Measurements from ENCODE around the gene HOXA6.

HOXA6 gene

DNA sequence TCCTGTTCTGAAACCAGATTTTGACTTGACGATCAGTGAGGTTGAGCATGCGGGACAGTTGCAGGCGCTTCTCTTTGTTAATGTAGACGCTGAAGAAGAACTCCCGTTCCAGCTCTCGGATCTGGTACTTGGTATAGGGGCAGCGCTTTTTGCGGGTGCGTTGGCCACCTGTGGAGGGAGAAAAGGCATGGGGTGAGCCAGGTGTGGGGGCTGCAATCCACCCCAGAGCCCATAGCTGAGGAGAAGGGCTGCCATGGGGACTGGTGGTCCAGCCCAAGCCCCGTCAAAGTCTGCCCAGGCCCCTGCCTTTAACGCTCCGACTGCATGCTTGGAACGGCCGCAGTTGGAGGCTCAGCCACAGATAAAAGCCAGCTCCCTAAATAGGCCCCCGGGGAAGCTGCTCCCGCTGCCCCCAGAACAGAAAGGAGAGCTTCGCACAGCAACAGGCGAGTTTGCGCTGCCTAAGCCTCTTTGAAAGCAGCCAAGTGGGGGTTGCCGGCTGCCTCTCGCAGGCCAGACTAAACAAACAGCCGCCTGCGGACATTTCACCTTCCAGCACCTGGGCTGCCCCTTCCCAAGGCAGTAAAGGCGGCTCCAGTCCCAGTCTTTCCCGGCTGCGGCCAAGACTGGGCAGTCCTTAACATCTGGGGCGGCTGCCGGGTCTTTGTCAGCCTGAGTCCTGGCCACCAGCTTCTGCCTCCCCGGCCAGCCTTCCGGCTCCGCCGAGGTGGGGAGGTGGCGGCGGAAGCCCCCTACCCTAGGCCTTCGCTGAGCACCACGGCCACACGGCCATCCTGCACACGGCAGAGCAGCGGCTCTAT lies 35.5 kb upstream of the HOXA6 start:
- 2% methylated on average over 17 to 27 of the region's 39 CpGs for WGBS, 2 experiments (ENCODE audit: insufficient coverage in 2 of 2)
- Histone ChIP-seq H3K9me3 (ENCODE audit: control insufficient read depth, low read length) (no peaks in the 10 kb centered on the region), H3K4me3 (ENCODE audit: extremely low read depth, insufficient read depth, low read length, poor library complexity, severe bottlenecking) (peak overlapping the region; percentile 5), H3K4me1 (ENCODE audit: control insufficient read depth, insufficient read depth, low read length, poor library complexity, severe bottlenecking) (peaks cover 6% of the 10 kb centered on the region), H3K27ac (ENCODE audit: low read depth, low read length, severe bottlenecking) (no peak overlapping the region), H3K36me3 (ENCODE audit: control insufficient read depth, insufficient read depth, low read length) (no peaks in the 10 kb centered on the region)

DNA sequence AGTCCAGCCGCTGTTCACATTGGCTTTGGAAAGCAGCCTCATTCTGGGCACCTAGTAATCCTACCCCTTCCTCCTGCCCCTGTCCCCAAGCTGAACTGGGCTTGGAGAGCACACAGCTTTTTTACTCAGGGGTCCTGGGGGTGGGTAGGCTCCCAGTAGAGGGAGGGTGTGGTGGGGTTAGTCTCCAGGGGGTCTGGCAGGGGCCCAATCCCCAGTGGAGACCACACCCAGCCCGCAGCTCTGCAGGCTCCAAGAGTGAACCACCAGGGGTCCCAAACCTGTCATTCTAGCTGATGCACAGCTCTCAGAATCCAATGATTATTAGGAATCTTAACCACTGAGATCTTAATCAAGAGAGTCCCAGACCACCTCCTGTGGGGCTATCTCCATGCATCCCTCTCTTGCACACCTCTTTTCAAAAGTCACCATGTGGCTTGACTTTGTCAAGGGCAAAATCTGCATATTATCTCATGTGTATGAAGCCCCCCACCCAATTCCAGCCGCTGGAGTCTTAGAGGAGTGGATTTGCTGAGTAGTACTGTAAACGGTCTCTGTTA lies 34.8 kb upstream of the HOXA6 start:
- Histone ChIP-seq H3K9me3 (ENCODE audit: control insufficient read depth, low read length) (no peaks in the 10 kb centered on the region), H3K27ac (ENCODE audit: low read depth, low read length, severe bottlenecking) (no peak overlapping the region), H3K4me1 (ENCODE audit: control insufficient read depth, insufficient read depth, low read length, poor library complexity, severe bottlenecking) (peaks cover 6% of the 10 kb centered on the region), H3K4me3 (ENCODE audit: extremely low read depth, insufficient read depth, low read length, poor library complexity, severe bottlenecking) (no peak overlapping the region), H3K36me3 (ENCODE audit: control insufficient read depth, insufficient read depth, low read length) (no peaks in the 10 kb centered on the region)
- 10 to 46% methylated on average over 2 to 3 of the region's 4 CpGs for WGBS, 2 experiments (ENCODE audit: insufficient coverage in 2 of 2)

DNA sequence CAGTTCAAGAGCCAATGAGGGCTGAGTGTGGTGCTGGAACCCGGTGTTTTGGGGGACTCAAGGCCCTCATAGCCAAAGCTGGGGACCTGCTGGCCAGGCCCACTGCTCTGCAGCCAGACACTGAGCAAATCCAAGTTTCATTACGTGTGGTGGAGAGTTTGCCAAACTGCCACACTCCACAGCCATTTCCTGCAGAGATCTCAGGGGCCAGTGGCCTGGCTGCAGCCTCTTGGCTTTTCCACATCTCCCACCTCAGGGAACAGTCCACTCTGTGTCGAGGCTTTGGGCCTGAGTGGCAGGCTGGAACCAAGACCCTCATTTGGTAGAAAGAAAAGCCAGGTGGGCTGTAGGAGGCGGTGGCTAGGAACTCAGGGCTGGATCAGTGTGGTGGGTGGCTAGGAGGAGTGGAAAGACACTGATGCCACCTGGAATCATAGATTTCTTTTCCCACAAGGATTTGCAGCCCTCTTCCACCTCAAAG lies 34.3 kb upstream of the HOXA6 start:
- WGBS, 2 experiments (ENCODE audit: insufficient coverage in 2 of 2), result 0 to 52% methylated on average over 1 to 3 of the region's 4 CpGs

DNA sequence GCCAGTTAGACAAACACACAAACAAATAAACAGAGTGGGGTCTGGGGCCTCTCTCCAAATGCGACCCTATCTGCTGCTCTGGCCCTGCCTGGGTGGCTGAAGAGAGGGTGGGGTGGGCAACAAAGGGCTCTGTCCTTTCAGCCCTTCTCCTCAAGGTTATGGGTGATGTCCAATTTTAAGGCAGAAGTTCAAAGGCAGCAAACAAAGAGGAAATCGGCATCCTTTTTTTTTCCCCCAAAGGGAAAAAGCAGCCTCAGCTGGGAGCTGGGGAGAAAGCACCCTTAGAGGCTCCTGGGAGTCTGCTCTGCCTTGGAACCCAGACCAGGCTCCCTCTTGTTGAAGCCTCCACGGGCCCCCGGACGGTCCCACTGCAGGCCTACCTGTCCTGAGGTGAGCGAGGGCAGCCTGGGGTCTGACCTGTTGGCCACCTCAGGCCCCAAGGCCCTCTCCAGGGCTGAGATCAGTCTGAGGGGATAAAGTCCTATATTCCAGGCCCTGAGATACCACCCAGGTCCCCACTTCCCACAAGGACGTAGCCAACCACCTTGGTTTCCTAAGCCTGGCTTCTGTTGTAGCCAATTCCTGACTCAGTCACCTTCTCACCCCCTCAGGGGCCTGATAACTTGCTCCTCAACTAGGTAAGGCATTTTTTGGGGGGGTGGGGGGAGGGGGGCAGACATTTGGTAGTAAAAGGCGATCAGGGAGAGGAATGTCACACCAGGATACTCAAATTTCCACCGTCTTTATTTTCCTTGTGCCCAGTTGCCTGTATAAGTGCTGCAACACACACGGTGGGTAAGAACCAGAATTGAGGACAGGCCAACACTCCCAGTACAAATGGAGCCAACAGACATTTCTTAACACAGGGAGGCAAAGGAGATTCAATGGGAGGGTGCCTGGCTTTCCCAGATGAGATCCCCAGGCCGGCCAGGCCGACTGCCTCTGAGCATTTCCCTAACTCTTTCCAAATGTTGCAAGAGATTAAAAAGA lies 33.2 kb upstream of the HOXA6 start:
- H3K4me1 ChIP-seq (ENCODE audit: control insufficient read depth, insufficient read depth, low read length, poor library complexity, severe bottlenecking), result peaks cover 6% of the 10 kb centered on the region
- no peak overlapping the region for H3K27ac ChIP-seq (ENCODE audit: low read depth, low read length, severe bottlenecking)
- no peaks in the 10 kb centered on the region for H3K9me3 ChIP-seq (ENCODE audit: control insufficient read depth, low read length)
- no peak overlapping the region for H3K4me3 ChIP-seq (ENCODE audit: extremely low read depth, insufficient read depth, low read length, poor library complexity, severe bottlenecking)
- WGBS, 2 experiments (ENCODE audit: insufficient coverage in 2 of 2), result 26 to 40% methylated on average over 9 of the region's 12 CpGs
- H3K36me3 ChIP-seq (ENCODE audit: control insufficient read depth, insufficient read depth, low read length), result no peaks in the 10 kb centered on the region

More for the DNA sequence above, 34.3 kb upstream of the HOXA6 start:
- no peaks in the 10 kb centered on the region for H3K9me3 ChIP-seq (ENCODE audit: control insufficient read depth, low read length)
- H3K4me1 ChIP-seq (ENCODE audit: control insufficient read depth, insufficient read depth, low read length, poor library complexity, severe bottlenecking), result peaks cover 6% of the 10 kb centered on the region
- no peak overlapping the region for H3K27ac ChIP-seq (ENCODE audit: low read depth, low read length, severe bottlenecking)
- no peak overlapping the region for H3K4me3 ChIP-seq (ENCODE audit: extremely low read depth, insufficient read depth, low read length, poor library complexity, severe bottlenecking)
- no peaks in the 10 kb centered on the region for H3K36me3 ChIP-seq (ENCODE audit: control insufficient read depth, insufficient read depth, low read length)

DNA sequence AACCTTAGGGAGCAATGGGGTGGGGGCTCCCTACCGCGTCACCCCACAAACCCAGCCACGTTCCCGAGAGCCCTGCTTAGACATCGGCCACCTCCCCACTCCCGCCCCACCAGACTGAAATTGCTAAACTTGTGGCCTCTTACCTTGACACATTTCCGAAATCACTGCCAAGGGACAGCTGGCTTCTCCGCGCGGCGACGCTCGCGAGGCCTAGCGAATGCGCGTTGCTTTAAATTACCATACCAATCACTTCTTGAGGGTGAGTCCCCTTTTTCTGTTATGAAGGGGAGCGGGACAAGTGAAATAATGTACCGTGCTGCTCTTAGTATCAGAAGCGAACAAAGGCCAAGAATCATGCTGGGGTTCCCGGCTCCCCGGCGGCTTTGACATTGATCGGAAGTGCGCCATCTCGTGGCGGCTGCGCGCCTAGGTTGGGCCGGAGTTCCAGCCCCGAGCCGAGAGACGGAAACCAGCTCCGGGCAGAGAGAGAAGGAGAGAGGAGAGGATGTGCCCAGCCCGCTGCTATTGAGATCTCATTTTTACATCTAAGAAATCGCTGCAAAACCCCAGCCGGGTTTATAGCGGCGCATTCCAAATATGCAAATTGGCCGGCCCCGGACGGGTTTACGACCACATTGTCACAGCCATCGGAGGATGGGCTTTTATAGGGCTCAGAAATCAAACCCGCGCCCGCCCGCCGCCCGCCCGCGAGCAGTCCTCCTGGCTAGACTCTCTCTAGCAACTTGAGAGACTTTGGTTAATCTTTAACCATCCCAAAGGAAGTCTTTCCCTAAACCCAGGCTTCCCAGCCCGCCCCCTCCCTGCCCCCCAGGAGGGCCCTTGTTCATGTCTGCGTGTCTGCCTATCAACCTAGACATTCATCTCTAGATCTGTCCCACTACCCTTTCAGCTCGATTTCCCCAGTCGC lies 32.2 kb upstream of the HOXA6 start:
- WGBS, 2 experiments (ENCODE audit: insufficient coverage in 2 of 2), result 2 to 4% methylated on average over 32 to 41 of the region's 56 CpGs
- Histone ChIP-seq H3K4me3 (ENCODE audit: extremely low read depth, insufficient read depth, low read length, poor library complexity, severe bottlenecking) (peak overlapping the region; percentile 16), H3K27ac (ENCODE audit: low read depth, low read length, severe bottlenecking) (peak overlapping the region; percentile 29)

DNA sequence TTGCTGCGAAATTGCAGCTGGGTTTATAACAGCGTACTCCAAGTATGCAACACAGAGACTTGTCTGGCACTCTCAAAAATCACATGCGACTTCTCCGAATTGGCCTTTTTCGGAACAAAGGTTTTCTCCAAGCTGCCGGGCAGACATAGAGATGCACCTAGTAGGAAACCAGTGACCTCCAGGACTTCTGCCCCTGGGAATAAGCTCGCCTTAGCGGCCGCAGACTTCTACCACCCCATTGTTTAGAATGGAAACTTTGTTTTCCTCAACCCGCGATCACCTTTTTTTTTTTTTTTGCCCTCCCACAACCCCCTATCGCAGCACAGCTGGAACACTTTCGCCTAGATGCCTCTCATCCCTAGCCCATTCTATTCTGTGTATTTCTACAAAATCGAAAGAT lies 31.5 kb upstream of the HOXA6 start:
- Histone ChIP-seq H3K4me1 (ENCODE audit: control insufficient read depth, insufficient read depth, low read length, poor library complexity, severe bottlenecking) (peaks cover 5% of the 10 kb centered on the region), H3K36me3 (ENCODE audit: control insufficient read depth, insufficient read depth, low read length) (no peaks in the 10 kb centered on the region), H3K9me3 (ENCODE audit: control insufficient read depth, low read length) (no peaks in the 10 kb centered on the region), H3K27ac (ENCODE audit: low read depth, low read length, severe bottlenecking) (no peak overlapping the region), H3K4me3 (ENCODE audit: extremely low read depth, insufficient read depth, low read length, poor library complexity, severe bottlenecking) (peak overlapping the region; percentile 16)
- WGBS, 2 experiments (ENCODE audit: insufficient coverage in 2 of 2), result 4 to 5% methylated on average over 12 to 13 of the region's 14 CpGs

More for the DNA sequence above, 32.2 kb upstream of the HOXA6 start:
- peaks cover 2% of the 10 kb centered on the region for H3K4me1 ChIP-seq (ENCODE audit: control insufficient read depth, insufficient read depth, low read length, poor library complexity, severe bottlenecking)
- no peaks in the 10 kb centered on the region for H3K9me3 ChIP-seq (ENCODE audit: control insufficient read depth, low read length)
- H3K36me3 ChIP-seq (ENCODE audit: control insufficient read depth, insufficient read depth, low read length), result no peaks in the 10 kb centered on the region

DNA sequence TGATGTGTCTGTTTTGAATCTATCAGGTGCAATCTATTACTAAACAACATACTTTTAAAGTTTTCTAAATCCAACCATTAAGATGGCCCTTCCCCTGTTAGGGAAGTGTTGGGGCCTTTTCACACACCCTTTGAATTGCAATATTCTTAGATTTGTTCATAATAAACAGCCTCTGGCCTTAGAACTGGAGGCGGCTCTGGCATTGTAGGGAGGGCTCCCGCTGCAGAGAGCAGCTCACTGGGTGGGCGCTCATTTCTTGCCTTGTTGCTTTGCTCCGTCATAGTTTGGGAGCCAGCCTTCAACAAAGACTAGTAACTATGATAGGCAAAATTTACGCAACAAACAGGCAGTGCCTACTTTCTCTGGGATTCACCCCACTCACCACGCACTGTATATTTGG lies 30.8 kb upstream of the HOXA6 start:
- 14 to 23% methylated on average over 2 to 4 of the region's 6 CpGs for WGBS, 2 experiments (ENCODE audit: insufficient coverage in 2 of 2)
- Histone ChIP-seq H3K27ac (ENCODE audit: low read depth, low read length, severe bottlenecking) (no peak overlapping the region), H3K36me3 (ENCODE audit: control insufficient read depth, insufficient read depth, low read length) (no peaks in the 10 kb centered on the region), H3K9me3 (ENCODE audit: control insufficient read depth, low read length) (no peaks in the 10 kb centered on the region), H3K4me1 (ENCODE audit: control insufficient read depth, insufficient read depth, low read length, poor library complexity, severe bottlenecking) (peaks cover 5% of the 10 kb centered on the region), H3K4me3 (ENCODE audit: extremely low read depth, insufficient read depth, low read length, poor library complexity, severe bottlenecking) (no peak overlapping the region)

DNA sequence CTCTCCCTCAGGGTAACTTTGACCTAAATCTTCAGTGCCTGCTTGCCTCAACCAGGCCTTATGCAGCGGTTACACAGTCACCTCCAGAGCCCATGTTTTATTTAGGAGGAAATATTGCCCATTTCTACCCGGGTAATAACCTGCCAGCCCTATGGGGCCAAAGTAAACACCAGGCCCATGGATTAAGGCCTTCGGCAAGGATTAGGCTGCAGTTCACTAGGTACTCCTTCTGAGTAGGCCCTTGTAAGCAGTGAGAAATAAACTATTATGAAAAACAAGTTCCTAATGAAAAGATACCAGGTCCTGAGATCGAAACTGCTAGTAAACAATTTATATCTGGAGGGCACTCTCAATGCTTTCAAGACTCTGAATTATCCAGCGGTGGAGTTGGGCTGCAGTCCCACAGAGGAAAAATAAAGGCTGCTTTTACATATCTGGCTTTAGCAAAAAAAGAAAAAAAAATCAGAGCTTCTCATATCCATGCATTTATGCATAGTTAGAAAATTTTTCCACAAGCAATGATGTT lies 30.3 kb upstream of the HOXA6 start:
- Histone ChIP-seq H3K36me3 (ENCODE audit: control insufficient read depth, insufficient read depth, low read length) (no peaks in the 10 kb centered on the region), H3K9me3 (ENCODE audit: control insufficient read depth, low read length) (no peaks in the 10 kb centered on the region), H3K27ac (ENCODE audit: low read depth, low read length, severe bottlenecking) (no peak overlapping the region), H3K4me1 (ENCODE audit: control insufficient read depth, insufficient read depth, low read length, poor library complexity, severe bottlenecking) (peaks cover 3% of the 10 kb centered on the region), H3K4me3 (ENCODE audit: extremely low read depth, insufficient read depth, low read length, poor library complexity, severe bottlenecking) (no peak overlapping the region)
- 0 to 28% methylated on average over 1 to 4 of the region's 5 CpGs for WGBS, 2 experiments (ENCODE audit: insufficient coverage in 2 of 2)

DNA sequence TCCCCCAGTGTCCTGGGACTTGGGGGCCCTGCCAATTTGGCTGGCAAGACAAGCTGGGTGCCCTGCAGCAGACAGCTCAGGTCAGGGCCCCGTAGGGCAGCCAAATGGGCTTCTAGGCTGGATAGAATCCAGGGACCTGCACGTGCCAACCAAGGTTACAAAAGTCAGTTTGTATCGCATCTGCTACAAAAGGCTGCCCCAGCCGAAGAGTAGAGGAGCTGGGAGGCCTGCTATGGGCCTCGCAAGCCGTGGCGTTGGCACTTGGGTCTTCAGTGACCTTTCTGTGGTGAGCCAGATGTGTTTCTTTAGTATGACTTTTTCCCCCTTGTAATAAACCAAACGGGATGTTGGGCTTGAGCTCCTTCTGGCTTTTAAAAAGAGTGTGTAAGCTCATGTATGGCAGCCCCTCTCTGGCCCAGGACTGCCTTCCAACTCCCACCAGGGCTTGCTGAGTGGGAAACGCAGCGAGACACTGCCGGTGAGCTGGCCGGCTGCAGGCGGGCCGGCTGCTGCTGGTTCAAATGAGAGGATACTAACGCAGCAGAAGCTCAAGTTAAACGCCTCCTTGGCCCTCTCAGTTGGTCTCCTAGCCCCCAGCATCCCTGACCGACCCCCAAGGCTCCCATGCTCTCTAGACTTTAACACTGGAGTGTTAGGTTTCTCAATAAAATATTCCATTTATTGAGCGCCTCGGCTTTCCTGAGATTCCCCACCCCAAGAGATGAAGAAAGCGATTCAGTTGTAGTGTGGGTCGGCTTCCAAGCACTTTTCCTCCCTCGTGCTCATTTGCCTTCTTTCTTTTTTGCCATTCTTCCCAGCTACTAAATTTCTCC lies 29.6 kb upstream of the HOXA6 start:
- Histone ChIP-seq H3K4me3 (ENCODE audit: extremely low read depth, insufficient read depth, low read length, poor library complexity, severe bottlenecking) (no peak overlapping the region), H3K4me1 (ENCODE audit: control insufficient read depth, insufficient read depth, low read length, poor library complexity, severe bottlenecking) (peaks cover 3% of the 10 kb centered on the region), H3K9me3 (ENCODE audit: control insufficient read depth, low read length) (no peaks in the 10 kb centered on the region), H3K27ac (ENCODE audit: low read depth, low read length, severe bottlenecking) (no peak overlapping the region), H3K36me3 (ENCODE audit: control insufficient read depth, insufficient read depth, low read length) (no peaks in the 10 kb centered on the region)
- 20 to 26% methylated on average over 17 of the region's 22 CpGs for WGBS, 2 experiments (ENCODE audit: insufficient coverage in 2 of 2)
